Activated T-helper 2 cell treated with anti-CD3 and anti-CD28 coated beads, Interferon-gamma antibody, Interleukin-2, Interleukin-4, amounts not matched to agents 10 μg/mL and 5 μg/mL and 100 μg/mL, durations not matched to agents 14 hours and 24 hours and 36 hours (primary cell): ENCODE measurements around the gene ALK. TPM values are rescaled to one million over a fixed set of nuclear protein-coding genes. Genes with fewer than 3 reads are reported as not detected.

Experiments used
- DNase-seq: peaks from one replicate; pipeline ENCODE4 v3.0.0; 2021; ENCODE audit warnings: low spot score
- H3K27ac Mint-ChIP-seq: one replicate; pipeline ENCODE4 v1.8.0; 2021; ENCODE audit warnings: mixed read lengths
- H3K27me3 Mint-ChIP-seq: one replicate; pipeline ENCODE4 v1.8.0; 2021; ENCODE audit warnings: low read depth, mixed read lengths
- H3K36me3 Mint-ChIP-seq: one replicate; pipeline ENCODE4 v1.8.0; 2021; ENCODE audit warnings: low read depth, mixed read lengths
- H3K4me1 Mint-ChIP-seq: one replicate; pipeline ENCODE4 v1.8.0; 2021; ENCODE audit warnings: low read depth, mixed read lengths
- H3K4me3 Mint-ChIP-seq: one replicate; pipeline ENCODE4 v1.8.0; 2021; ENCODE audit warnings: low read depth, mild to moderate bottlenecking, moderate library complexity, mixed read lengths
- H3K9me3 Mint-ChIP-seq: one replicate; pipeline ENCODE4 v1.8.0; 2021; ENCODE audit warnings: mixed read lengths
- intact Hi-C: fragments of 100-400 bp; cut with micrococcal nuclease; formaldehyde crosslinking; loops from one replicate; pipeline ENCODE4 v1.15.1; 2023
- total RNA-seq: library from RNA; stranded (reverse); gene quantifications from 2 replicates; pipeline ENCODE4 v1.2.3, GENCODE V29; 2022

The ALK gene
- total RNA-seq, 1 donor from 2014 or later = not detected

DNA sequence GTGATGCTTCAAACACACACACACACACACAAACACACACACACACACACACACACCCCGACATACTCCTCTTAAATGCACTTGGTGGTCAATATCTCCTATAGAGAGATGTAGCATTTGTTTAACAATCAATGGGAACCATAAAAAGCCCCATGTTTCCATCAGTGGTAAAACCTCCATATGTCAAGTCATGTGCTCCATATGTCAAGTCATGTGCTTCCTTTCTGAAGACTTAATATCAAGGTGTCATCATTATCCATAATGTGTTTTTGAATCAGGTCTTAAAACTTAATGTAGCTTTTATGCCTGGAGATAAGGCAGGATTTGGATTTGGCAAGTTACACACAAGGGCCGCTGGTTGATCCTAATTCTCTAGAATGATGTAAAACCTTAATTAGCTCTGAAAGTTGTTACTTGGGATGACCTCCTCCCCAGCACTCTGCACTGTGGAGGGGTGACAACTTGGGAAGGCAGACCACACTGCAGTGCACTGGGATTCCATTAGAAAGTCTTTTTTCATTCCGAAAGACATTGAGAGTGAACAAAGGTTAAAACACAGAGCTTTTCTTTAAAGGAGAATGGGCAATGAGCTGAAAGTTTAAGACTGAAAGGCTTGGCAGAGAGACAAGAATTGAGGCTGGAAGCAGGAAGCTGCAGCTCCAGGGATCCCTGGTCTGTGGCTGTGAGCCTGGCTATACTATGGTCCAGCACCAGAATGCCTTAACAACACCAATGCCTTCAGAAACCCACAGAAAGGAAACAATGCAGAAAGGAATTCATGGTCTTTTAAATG lies 26.4 kb downstream of the ALK start:
- intact Hi-C loops = no loop called here
- DNase-seq = no peak
- no peaks in the 10 kb centered on the region for H3K9me3 Mint-ChIP-seq
- no peak overlapping the region for H3K4me3 Mint-ChIP-seq
- H3K27ac Mint-ChIP-seq = no peak overlapping the region
- H3K27me3 Mint-ChIP-seq = no peaks in the 10 kb centered on the region
- H3K36me3 Mint-ChIP-seq = no peaks in the 10 kb centered on the region
- H3K4me1 Mint-ChIP-seq = no peaks in the 10 kb centered on the region

DNA sequence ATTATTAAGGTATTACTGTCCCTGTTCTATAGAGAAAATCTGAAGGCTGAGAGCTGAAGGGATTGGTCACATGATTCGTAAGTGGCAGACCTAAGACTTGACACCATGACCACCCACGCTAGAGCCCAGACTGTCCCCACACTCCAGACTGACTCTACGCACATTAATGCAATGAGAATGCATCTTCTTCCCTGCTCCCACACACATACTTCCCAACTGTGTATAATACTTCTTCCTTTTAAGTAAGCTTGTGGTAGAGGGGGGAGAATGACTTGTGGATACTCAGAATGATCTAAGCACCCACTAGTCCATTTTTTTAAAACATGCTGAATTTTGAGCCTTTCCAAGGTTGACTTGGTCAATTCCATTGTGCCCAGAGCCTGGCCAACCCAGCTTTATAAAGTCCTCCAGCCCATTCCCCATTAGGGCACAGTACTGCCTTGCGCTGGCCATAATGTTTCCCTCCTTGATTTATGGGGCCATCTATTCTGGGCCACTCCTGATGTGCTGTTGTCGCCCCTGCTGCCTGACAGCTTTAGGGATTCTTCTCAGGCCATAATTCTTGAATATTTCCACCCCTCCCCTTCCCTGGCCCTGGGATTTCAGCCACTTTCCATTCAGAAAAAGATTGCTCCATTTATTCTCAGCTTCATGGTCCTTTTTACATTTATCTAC lies 28.7 kb downstream of the ALK start:
- no peak overlapping the region for H3K27ac Mint-ChIP-seq
- H3K4me1 Mint-ChIP-seq = no peaks in the 10 kb centered on the region
- H3K27me3 Mint-ChIP-seq = no peaks in the 10 kb centered on the region
- H3K36me3 Mint-ChIP-seq = no peaks in the 10 kb centered on the region
- no peaks in the 10 kb centered on the region for H3K9me3 Mint-ChIP-seq
- intact Hi-C loops = no loop called here
- no peak overlapping the region for H3K4me3 Mint-ChIP-seq
- no peak for DNase-seq

DNA sequence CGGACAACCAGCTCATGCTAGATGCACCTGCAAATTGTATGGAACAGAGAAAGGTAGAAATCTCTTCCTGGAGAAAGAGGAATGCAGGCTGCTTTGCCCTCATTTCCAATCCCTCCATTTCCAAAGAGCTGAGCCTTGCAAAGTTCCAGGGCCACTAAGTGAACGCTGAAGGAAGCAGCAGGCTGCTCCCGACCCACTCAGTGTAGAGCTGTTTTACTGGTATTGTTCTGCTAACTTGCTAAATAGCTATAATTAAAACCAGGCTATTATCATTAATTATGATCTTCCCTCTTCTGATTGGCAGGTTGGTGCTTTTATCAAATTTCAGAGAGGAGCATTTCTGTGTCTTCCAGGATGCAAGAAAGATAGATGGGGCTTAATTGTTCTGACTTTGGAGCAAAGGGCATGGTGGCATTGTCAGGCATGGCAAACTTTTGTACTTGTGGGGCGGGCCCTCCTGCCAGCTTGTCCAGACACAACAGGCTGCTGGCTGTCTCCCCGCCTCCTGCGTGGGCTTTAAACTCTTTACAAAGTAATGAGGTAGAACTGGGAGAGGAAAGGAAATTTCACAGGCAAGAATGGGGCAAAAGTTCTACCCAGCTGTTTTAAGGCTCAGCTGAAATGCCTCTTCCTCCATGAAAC lies 40.2 kb downstream of the ALK start:
- no peak overlapping the region for H3K27ac Mint-ChIP-seq
- H3K27me3 Mint-ChIP-seq = no peaks in the 10 kb centered on the region
- H3K36me3 Mint-ChIP-seq = no peaks in the 10 kb centered on the region
- H3K9me3 Mint-ChIP-seq = no peaks in the 10 kb centered on the region
- intact Hi-C loops = no loop called here
- DNase-seq = no peak
- no peak overlapping the region for H3K4me3 Mint-ChIP-seq
- no peaks in the 10 kb centered on the region for H3K4me1 Mint-ChIP-seq

DNA sequence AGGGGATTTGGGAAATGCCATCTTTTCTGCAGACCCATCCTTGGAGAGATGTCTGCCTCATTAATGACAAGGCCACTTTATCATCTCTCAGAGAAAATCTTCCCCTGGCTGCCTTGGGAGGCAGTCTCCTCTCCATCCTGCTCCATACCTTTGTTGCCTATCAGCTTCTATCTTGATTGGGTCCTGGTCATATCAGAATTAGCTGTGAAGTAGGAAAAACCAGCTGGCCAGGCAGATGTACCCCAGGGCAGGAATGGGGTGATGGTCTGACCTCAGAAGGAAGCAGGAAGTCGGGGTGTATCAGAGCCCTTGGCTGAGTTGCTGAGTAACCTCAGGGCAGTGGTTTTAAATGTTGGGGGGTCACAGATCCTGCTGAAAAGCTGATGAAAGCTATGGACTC lies 41.3 kb downstream of the ALK start:
- no peaks in the 10 kb centered on the region for H3K36me3 Mint-ChIP-seq
- intact Hi-C loops = no loop called here
- no peaks in the 10 kb centered on the region for H3K9me3 Mint-ChIP-seq
- DNase-seq = no peak
- no peak overlapping the region for H3K4me3 Mint-ChIP-seq
- no peaks in the 10 kb centered on the region for H3K4me1 Mint-ChIP-seq
- no peak overlapping the region for H3K27ac Mint-ChIP-seq
- H3K27me3 Mint-ChIP-seq = no peaks in the 10 kb centered on the region

- intact Hi-C loops = no loop called here
- Mint-ChIP-seq H3K36me3 (no peaks in the 10 kb centered on the region), H3K27me3 (no peaks in the 10 kb centered on the region), H3K9me3 (no peaks in the 10 kb centered on the region), H3K4me3 (no peak overlapping the region), H3K27ac (no peak overlapping the region), H3K4me1 (no peaks in the 10 kb centered on the region)
- no peak for DNase-seq
Observed at GRCh38 chr2:29879456-29879855, 41.9 kb downstream of the ALK start.

DNA sequence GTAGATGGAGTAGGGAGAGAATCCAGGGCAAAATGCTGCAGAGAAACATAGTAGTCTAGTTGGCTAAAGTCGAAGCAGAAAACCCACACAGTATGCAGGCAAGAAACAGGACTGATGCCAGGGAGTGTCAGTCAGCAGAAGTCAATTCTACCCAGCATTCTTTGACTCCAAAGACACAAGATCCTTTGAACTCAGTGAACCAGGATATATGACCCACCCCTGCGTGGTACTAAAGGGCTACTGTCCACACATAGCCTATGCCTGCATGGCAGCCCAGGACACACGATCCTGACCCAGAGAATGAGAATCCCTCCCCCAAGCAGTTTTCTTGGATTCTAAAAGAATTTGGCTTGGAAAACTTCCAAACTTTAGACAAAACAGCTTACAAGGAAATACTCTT lies 42.5 kb downstream of the ALK start:
- no peaks in the 10 kb centered on the region for H3K27me3 Mint-ChIP-seq
- no peaks in the 10 kb centered on the region for H3K4me1 Mint-ChIP-seq
- H3K9me3 Mint-ChIP-seq = no peaks in the 10 kb centered on the region
- H3K36me3 Mint-ChIP-seq = no peaks in the 10 kb centered on the region
- DNase-seq = no peak
- intact Hi-C loops = no loop called here
- no peak overlapping the region for H3K4me3 Mint-ChIP-seq
- no peak overlapping the region for H3K27ac Mint-ChIP-seq

- Mint-ChIP-seq H3K27me3 (no peaks in the 10 kb centered on the region), H3K4me1 (no peaks in the 10 kb centered on the region), H3K36me3 (no peaks in the 10 kb centered on the region), H3K4me3 (no peak overlapping the region), H3K27ac (no peak overlapping the region), H3K9me3 (no peaks in the 10 kb centered on the region)
- intact Hi-C loops = no loop called here
- no peak for DNase-seq
Observed at GRCh38 chr2:29876374-29876773, 45.0 kb downstream of the ALK start.

DNA sequence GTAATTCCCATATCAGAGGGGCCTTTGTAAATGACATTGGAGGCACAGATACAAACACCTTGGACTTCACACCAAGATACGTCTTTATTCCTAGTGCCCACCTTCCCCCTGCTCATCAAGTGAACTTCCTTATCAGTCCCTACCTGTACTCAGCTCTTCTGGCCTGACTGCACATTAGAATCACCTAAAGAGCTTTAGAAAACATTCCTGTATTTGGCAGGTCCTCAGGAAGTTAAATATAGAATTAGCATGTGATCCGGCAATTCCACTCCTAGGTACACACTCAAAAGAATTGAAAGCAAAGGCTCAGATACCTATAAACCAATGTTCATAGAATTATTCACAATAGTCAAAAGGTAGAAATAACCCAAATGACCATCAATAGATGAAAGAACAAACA lies 46.6 kb downstream of the ALK start:
- Mint-ChIP-seq H3K9me3 (no peaks in the 10 kb centered on the region), H3K27ac (no peak overlapping the region), H3K4me1 (no peaks in the 10 kb centered on the region), H3K4me3 (no peak overlapping the region), H3K27me3 (peaks cover 2% of the 10 kb centered on the region), H3K36me3 (no peaks in the 10 kb centered on the region)
- intact Hi-C loops = no loop called here
- no peak for DNase-seq

GRCh38 chr2:29872870-29873269 lies 48.5 kb downstream of the ALK start:
- no peak for DNase-seq
- Mint-ChIP-seq H3K36me3 (no peaks in the 10 kb centered on the region), H3K4me3 (no peak overlapping the region), H3K27me3 (peaks cover 2% of the 10 kb centered on the region), H3K27ac (no peak overlapping the region), H3K4me1 (no peaks in the 10 kb centered on the region), H3K9me3 (no peaks in the 10 kb centered on the region)
- intact Hi-C loops = no loop called here

DNA sequence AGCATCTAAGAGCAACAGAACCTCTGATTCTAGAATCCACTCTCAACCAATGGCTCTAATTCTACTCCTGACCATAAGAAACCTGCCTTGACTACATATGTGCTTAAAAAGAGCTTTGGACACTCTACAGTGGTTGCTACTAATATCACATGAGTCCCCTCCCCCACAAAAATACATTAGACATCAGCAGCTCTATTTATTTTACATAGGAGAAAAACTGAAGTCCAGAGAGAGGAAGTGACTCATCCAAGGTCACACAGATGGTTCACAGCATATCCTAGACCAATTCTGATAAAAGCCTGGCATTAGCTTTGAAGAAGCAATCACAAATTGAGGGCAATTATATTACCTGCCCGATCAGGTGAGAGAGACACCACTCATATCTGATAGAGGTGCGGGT lies 49.8 kb downstream of the ALK start:
- no peak overlapping the region for H3K4me3 Mint-ChIP-seq
- H3K27me3 Mint-ChIP-seq = peaks cover 2% of the 10 kb centered on the region
- H3K36me3 Mint-ChIP-seq = no peaks in the 10 kb centered on the region
- H3K4me1 Mint-ChIP-seq = no peaks in the 10 kb centered on the region
- DNase-seq = no peak
- no peak overlapping the region for H3K27ac Mint-ChIP-seq
- intact Hi-C loops = no loop called here
- H3K9me3 Mint-ChIP-seq = no peaks in the 10 kb centered on the region

DNA sequence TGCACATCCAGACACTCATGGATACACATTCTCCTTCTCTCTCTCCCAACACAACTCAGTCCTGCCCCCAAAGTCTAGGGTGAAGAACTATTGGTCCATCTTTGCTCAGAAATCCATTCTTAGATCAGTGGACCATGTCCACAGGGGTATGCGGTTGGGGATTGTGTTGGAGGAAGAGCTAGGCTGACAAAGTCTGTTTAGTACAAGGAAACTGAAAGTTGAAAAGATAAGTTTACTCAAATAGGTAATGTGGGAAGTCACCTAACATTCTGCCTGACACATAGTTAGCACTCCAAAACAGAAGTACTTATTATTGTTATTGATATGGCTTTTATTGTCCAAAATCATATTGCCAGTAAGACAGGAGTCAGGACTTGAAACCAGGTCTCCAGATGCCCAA lies 55.9 kb downstream of the ALK start:
- H3K27me3 Mint-ChIP-seq = peaks cover 9% of the 10 kb centered on the region
- intact Hi-C loops = no loop called here
- no peaks in the 10 kb centered on the region for H3K9me3 Mint-ChIP-seq
- no peak overlapping the region for H3K27ac Mint-ChIP-seq
- H3K4me1 Mint-ChIP-seq = no peaks in the 10 kb centered on the region
- H3K36me3 Mint-ChIP-seq = no peaks in the 10 kb centered on the region
- no peak overlapping the region for H3K4me3 Mint-ChIP-seq
- no peak for DNase-seq

- Mint-ChIP-seq H3K4me1 (no peaks in the 10 kb centered on the region), H3K9me3 (no peaks in the 10 kb centered on the region), H3K36me3 (no peaks in the 10 kb centered on the region), H3K27ac (no peak overlapping the region), H3K4me3 (no peak overlapping the region), H3K27me3 (peaks cover 11% of the 10 kb centered on the region)
- no peak for DNase-seq
- intact Hi-C loops = no loop called here
Observed at GRCh38 chr2:29864988-29865387, 56.4 kb downstream of the ALK start.

DNA sequence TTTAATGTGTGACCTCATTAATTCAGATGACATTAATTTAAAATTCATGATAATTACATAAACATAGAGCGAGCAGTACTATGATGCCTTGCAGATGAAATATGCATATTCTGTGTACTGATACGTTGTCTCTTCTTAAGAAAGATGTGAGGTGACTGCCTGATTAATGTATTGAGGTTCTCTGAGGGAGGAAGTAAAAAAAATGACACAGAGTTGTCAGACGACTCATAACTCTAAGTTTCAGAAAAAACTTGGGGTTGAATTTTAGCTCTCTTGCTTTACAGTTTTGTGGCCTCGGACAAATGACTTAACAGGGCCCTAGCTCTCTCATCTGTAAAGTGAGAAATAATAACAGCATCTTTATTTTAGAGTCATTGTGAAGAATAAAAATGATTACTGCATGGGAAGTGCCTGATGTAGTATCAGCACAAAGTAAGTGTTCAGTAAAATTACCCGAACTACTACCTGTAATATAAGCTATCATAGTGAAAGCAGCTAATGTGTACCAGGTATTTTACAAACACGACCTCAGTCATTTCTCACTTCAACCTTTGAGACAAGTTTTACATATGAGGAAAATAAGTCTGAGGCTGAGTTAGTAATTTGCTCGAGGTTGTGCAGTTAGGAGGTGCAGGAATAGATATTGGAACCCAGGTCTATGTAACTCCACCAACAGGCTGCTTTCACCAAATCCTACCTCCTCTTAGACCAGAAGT lies 65.3 kb downstream of the ALK start:
- H3K36me3 Mint-ChIP-seq = no peaks in the 10 kb centered on the region
- intact Hi-C loops = no loop called here

More for the DNA sequence above, 65.3 kb downstream of the ALK start:
- H3K27me3 Mint-ChIP-seq = peaks cover 13% of the 10 kb centered on the region
- no peaks in the 10 kb centered on the region for H3K9me3 Mint-ChIP-seq
- H3K27ac Mint-ChIP-seq = no peak overlapping the region
- DNase-seq = no peak
- no peaks in the 10 kb centered on the region for H3K4me1 Mint-ChIP-seq
- H3K4me3 Mint-ChIP-seq = no peak overlapping the region
